NCI-H2107 (cell line): ENCODE measurements around the gene ATP6V0C.

Experiments
- DNase-seq: peaks from one replicate; lab custom pipeline; 2025; lab: John Stamatoyannopoulos, UW

ATP6V0C gene

GRCh38 chr16:2490190-2491105 is 23.3 kb upstream of the ATP6V0C start:
- peak; percentile 59 for DNase-seq

GRCh38 chr16:2492292-2492691 is 21.5 kb upstream of the ATP6V0C start:
- no peak for DNase-seq

GRCh38 chr16:2493605-2494004 is 20.1 kb upstream of the ATP6V0C start:
- no peak for DNase-seq

GRCh38 chr16:2494616-2495015 is 19.1 kb upstream of the ATP6V0C start:
- DNase-seq, result no peak

GRCh38 chr16:2495041-2495440 is 18.7 kb upstream of the ATP6V0C start:
- no peak for DNase-seq

GRCh38 chr16:2496223-2497115 is 17.3 kb upstream of the ATP6V0C start:
- DNase-seq, result no peak

GRCh38 chr16:2497116-2497630 is 16.6 kb upstream of the ATP6V0C start:
- peak; percentile 43 for DNase-seq

GRCh38 chr16:2497695-2498484 is 15.9 kb upstream of the ATP6V0C start:
- DNase-seq, result no peak

GRCh38 chr16:2498531-2499253 is 15.1 kb upstream of the ATP6V0C start:
- no peak for DNase-seq

- DNase-seq, result no peak
Measured at GRCh38 chr16:2499454-2499853, 14.3 kb upstream of the ATP6V0C start.

- no peak for DNase-seq
Measured at GRCh38 chr16:2499890-2500429, 13.8 kb upstream of the ATP6V0C start.

GRCh38 chr16:2500430-2500917 is 13.3 kb upstream of the ATP6V0C start:
- DNase-seq, result no peak

GRCh38 chr16:2500918-2501750 is 12.6 kb upstream of the ATP6V0C start:
- DNase-seq, result peak; percentile 80

GRCh38 chr16:2501946-2502895 is 11.5 kb upstream of the ATP6V0C start:
- no peak for DNase-seq

- DNase-seq, result no peak
Measured at GRCh38 chr16:2505695-2506094, 8.1 kb upstream of the ATP6V0C start.

- no peak for DNase-seq
Measured at GRCh38 chr16:2507052-2507659, 6.6 kb upstream of the ATP6V0C start.

- no peak for DNase-seq
Measured at GRCh38 chr16:2507665-2508064, 6.1 kb upstream of the ATP6V0C start.
